HEK293T (cell line): ENCODE results near the gene CASR.
"Not testable (repeated sequence)": the region's sequence is repeated elsewhere in the genome, so short reads cannot be mapped to it uniquely, and the experiment has no call there.

Source experiments
- FOXA1 ChIP-seq: fragments of 450-650 bp; IDR thresholded peaks from 2 replicates; pipeline ENCODE4 v1.6.1; 2016; ENCODE audit warnings: mild to moderate bottlenecking
- FOXM1 ChIP-seq: fragments of 450-650 bp; IDR thresholded peaks from 2 replicates; pipeline ENCODE4 v1.6.1; 2017; ENCODE audit warnings: mild to moderate bottlenecking, borderline replicate concordance
- HDGF ChIP-seq: fragments of 450-650 bp; IDR thresholded peaks from 2 replicates; pipeline ENCODE4 v1.6.1; 2017; ENCODE audit warnings: antibody characterized with exemption, borderline replicate concordance
- NFRKB ChIP-seq: fragments of 450-650 bp; IDR thresholded peaks from 2 replicates; pipeline ENCODE4 v1.6.1; 2016; ENCODE audit warnings: mild to moderate bottlenecking, moderate library complexity
- SP1 ChIP-seq: fragments of 450-650 bp; IDR thresholded peaks from 2 replicates; pipeline ENCODE4 v1.6.1; 2017

GRCh38 chr3:122171361-122171760, 12.1 kb upstream of the CASR start:
- not testable (repeated sequence) for TF ChIP-seq HDGF, SP1, FOXA1, NFRKB, FOXM1
